Measurements from ENCODE around the gene LRRC32. TPM values are rescaled to one million over a fixed set of nuclear protein-coding genes. Genes with fewer than 3 reads are reported as not detected.

LRRC32 gene
- total RNA-seq, 2 experiments from 2014 or later, result 2.5 to 3.0 TPM

DNA sequence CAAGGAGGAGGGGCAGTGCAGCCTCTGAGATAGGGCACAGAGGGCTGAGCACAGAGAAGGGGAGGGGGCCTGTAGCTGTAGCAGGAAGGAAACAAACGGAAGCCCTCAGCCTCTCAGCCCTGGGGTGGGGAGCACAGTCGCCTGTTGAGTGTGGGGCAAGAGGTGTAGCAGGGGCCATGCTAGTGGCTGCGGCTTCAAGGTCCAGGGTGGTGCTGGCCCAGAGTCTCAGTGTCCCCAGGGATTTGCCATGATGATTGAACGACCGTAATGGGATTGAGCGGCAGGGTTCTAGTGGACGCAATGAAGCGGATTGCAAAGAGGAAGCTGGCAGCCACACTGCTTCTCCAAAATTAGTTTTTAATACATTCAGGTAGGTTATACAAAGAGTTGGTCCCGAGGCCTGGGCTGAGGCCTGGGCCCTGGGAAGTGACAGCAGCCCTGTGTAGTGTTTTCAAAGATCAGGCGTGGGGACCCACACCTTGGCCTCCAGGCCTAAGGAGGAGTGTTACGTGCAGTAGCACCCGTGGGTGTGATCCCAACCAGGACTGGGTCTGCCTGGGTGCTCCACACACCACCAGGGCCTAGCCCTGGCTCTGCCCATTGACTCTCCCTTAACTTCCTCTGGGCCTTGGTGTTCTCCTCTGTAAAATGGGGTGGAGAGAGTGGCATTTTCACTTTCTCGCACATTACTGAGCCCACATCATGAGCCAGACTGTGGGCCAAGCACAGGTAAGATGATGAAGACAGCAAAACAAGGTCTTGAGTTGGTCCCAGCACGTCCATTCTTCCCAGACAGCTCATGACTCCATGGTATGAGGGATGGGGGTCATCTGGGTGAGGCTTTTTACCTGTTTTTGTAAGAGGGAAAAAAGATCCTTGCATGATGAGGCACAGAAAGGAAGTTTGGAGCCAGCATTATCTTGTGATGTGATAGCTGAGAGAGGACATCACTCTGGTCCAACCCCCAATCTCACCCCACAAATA, 13.1 kb downstream of the LRRC32 start:
- intact Hi-C loops (cut with micrococcal nuclease), result no loop called here
- Mint-ChIP-seq H3K27me3 (ENCODE audit: low read depth) (peaks cover 2% of the 10 kb centered on the region), H3K4me3 (no peak overlapping the region), H3K36me3 (ENCODE audit: low read depth) (no peaks in the 10 kb centered on the region), H3K27ac (no peak overlapping the region), H3K4me1 (ENCODE audit: low read depth) (no peaks in the 10 kb centered on the region), H3K9me3 (no peaks in the 10 kb centered on the region)
- CTCF ChIA-PET, result interaction anchor here (0.7 kb wide), 1 partner anchor 53 kb away, joined by 3 read pairs; no protein-coding TSS in a partner anchor
- no peak for DNase-seq

DNA sequence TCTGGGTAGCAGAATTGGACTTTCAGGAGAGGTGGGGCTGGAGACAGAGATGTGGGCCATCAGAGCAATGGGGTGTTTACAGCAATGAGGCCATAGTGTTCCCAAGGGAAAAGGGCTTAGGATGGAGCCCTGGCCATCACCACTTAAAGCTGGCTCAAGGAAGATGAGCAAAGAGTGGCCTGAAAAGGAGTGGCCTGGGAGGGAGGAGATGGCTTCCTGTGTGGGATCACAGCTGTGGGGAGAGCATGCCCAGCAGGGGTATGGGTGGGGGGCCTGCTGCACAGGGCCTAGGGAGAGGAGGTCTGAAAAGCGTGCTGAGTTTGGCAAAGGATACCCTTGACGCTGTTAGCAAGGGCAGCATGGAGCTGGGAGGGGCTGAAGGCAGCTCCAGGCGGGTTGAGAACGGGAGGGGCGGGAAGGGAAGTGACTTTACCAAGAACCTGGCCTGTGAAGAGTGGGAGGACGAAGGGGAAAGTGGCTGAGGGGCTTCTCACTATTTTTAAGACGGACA, 13.9 kb downstream of the LRRC32 start:
- Mint-ChIP-seq H3K4me3 (no peak overlapping the region), H3K27me3 (ENCODE audit: low read depth) (peaks cover 2% of the 10 kb centered on the region), H3K4me1 (ENCODE audit: low read depth) (no peaks in the 10 kb centered on the region), H3K27ac (no peak overlapping the region), H3K9me3 (no peaks in the 10 kb centered on the region), H3K36me3 (ENCODE audit: low read depth) (no peaks in the 10 kb centered on the region)
- no peak for DNase-seq
- CTCF ChIA-PET, result no interaction called here
- intact Hi-C loops (cut with micrococcal nuclease), result no loop called here

DNA sequence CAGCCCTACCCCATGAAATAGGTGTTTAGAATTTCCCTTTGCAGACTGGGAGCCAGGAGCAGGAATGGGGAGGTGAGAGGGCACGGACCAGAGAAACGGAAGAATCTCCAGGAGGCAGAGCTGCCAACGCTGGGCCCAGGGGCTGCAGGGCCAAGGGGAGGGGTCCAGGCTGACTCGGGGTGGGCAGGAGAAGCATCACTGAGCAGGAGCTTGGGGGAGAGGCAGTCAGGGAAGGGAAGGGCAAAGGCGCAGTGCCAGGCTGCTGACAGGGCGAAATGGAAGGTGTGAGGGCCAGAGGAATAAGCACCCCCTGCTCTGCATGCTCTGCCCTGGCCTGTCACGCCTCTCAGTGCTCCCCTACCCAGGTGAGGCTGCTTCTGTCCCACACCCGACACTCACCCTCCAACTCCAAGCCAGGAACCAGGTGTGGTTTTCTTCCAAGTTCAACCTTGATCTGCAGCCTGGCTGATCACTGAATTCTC, 14.5 kb downstream of the LRRC32 start:
- intact Hi-C loops (cut with micrococcal nuclease), result no loop called here
- Mint-ChIP-seq H3K27me3 (ENCODE audit: low read depth) (peaks cover 2% of the 10 kb centered on the region), H3K9me3 (no peaks in the 10 kb centered on the region), H3K4me1 (ENCODE audit: low read depth) (no peaks in the 10 kb centered on the region), H3K4me3 (no peak overlapping the region), H3K36me3 (ENCODE audit: low read depth) (no peaks in the 10 kb centered on the region), H3K27ac (no peak overlapping the region)
- CTCF ChIA-PET, result no interaction called here
- no peak for DNase-seq

- Mint-ChIP-seq H3K4me3 (no peak overlapping the region), H3K36me3 (ENCODE audit: low read depth) (no peaks in the 10 kb centered on the region), H3K27ac (no peak overlapping the region), H3K27me3 (ENCODE audit: low read depth) (peaks cover 5% of the 10 kb centered on the region), H3K4me1 (ENCODE audit: low read depth) (no peaks in the 10 kb centered on the region), H3K9me3 (no peaks in the 10 kb centered on the region)
- intact Hi-C loops (cut with micrococcal nuclease), result no loop called here
- DNase-seq, result no peak
- CTCF ChIA-PET, result no interaction called here
Measured at GRCh38 chr11:76655501-76656049, 15.0 kb downstream of the LRRC32 start.

- Mint-ChIP-seq H3K36me3 (ENCODE audit: low read depth) (no peaks in the 10 kb centered on the region), H3K27ac (no peak overlapping the region), H3K4me3 (no peak overlapping the region), H3K9me3 (no peaks in the 10 kb centered on the region), H3K4me1 (ENCODE audit: low read depth) (no peaks in the 10 kb centered on the region), H3K27me3 (ENCODE audit: low read depth) (peaks cover 5% of the 10 kb centered on the region)
- CTCF ChIA-PET, result interaction anchor here (1.4 kb wide), 1 partner anchor 67 kb away, joined by 3 read pairs; no protein-coding TSS in a partner anchor
- intact Hi-C loops (cut with micrococcal nuclease), result no loop called here
- DNase-seq, result no peak
Measured at GRCh38 chr11:76654980-76655379, 15.6 kb downstream of the LRRC32 start.

DNA sequence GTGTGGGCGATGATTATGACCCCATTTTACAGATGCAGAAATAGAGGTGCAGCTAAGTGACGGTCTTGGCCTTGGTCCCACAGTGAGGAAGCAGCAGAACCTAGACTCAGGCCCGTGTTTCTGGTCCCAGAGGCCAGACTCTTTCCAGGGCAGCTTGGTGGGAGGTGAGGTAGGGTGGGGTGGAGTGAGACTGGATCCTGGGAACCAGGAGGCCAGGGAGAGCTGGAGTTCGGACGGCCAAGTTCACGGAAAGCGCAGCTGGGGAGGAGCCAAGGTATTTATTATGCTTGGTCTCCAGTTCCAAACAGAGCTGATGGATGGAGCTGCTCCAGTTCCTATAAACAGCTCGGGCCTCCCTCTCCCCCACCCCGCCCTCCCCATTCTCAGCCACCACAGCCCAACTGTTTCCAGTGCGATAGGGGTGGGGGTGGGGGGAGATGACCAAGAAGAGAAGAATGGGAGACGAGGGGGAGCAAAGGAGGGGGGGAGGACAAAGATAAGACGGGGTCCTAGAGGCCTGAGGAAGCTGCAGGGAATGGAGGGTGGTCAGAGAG, 16.2 kb downstream of the LRRC32 start:
- H3K9me3 Mint-ChIP-seq, result no peaks in the 10 kb centered on the region
- CTCF ChIA-PET, result interaction anchor here (1.4 kb wide), 1 partner anchor 67 kb away, joined by 3 read pairs; no protein-coding TSS in a partner anchor
- intact Hi-C loops (cut with micrococcal nuclease), result no loop called here
- no peak overlapping the region for H3K27ac Mint-ChIP-seq
- H3K36me3 Mint-ChIP-seq (ENCODE audit: low read depth), result no peaks in the 10 kb centered on the region
- no peak for DNase-seq
- no peaks in the 10 kb centered on the region for H3K4me1 Mint-ChIP-seq (ENCODE audit: low read depth)
- peaks cover 5% of the 10 kb centered on the region for H3K27me3 Mint-ChIP-seq (ENCODE audit: low read depth)
- no peak overlapping the region for H3K4me3 Mint-ChIP-seq

DNA sequence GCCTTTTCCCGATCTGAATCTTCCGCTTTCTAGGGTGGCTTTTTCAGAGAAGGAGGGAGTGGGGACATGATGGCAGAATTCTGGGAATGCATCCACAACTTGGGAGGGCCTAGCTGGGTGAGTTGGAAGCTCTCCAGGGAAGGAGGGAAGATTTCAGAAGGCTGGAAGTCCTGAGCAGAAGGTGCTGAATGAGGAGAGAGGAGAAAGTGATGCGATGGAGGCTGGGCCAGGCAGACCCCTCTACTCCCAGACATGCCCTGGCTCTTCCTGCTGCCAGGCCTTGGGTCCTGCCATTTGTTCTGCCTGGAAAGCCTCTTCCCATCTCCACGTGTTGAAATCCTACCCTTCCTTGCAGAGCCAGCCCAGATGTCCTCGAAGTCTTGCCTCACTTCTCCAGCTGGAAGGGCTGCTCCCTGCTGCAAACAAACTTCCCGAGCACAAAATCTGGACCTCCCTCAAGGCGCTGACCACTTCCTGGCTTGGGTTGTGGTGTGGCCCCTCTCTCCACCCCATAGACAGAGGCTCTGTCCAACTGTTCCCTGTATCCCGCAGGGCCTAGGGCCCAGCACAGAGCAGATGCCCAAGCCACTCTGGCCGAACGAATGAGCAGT, 16.8 kb downstream of the LRRC32 start:
- no peaks in the 10 kb centered on the region for H3K9me3 Mint-ChIP-seq
- intact Hi-C loops (cut with micrococcal nuclease), result no loop called here
- no peak overlapping the region for H3K27ac Mint-ChIP-seq
- H3K4me3 Mint-ChIP-seq, result no peak overlapping the region
- CTCF ChIA-PET, result interaction anchor here (1.4 kb wide), 1 partner anchor 68 kb away, joined by 3 read pairs; no protein-coding TSS in a partner anchor
- H3K4me1 Mint-ChIP-seq (ENCODE audit: low read depth), result no peaks in the 10 kb centered on the region
- DNase-seq, result no peak
- peaks cover 9% of the 10 kb centered on the region for H3K27me3 Mint-ChIP-seq (ENCODE audit: low read depth)
- H3K36me3 Mint-ChIP-seq (ENCODE audit: low read depth), result no peaks in the 10 kb centered on the region

DNA sequence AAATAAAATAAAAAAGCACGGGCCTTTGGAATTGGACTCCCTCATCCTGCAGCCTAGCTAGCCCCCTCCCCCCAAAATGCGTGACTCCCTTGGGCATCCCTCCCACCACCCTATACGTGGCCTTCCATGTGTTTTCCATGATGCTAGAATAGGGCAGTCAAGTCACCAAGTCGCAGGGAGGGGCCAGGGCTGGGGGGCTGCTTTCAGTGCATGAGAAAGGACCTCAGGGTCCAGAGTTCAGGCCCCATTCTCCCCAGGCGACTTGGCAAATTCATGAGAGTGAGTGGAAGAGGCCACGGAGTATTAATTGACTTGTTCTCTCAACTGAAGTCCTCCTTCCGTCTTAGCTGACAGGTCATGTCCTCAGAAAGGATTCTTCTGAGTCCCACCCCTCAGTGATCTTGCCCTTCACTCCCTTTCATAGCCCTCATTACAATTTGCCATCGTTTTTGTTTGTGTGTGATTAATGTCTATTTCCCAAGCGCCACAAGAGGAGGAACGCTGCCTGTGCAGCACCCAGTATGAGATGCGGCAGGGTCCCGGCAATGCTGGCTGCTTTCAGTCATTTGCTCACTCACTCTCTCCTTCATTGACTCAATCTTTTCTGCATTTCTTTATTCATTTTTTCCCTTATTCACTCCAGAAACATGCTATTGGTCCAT, 17.4 kb downstream of the LRRC32 start:
- Mint-ChIP-seq H3K4me1 (ENCODE audit: low read depth) (no peaks in the 10 kb centered on the region), H3K9me3 (no peaks in the 10 kb centered on the region), H3K27ac (no peak overlapping the region), H3K36me3 (ENCODE audit: low read depth) (no peaks in the 10 kb centered on the region), H3K27me3 (ENCODE audit: low read depth) (peaks cover 9% of the 10 kb centered on the region), H3K4me3 (no peak overlapping the region)
- no peak for DNase-seq
- intact Hi-C loops (cut with micrococcal nuclease), result no loop called here
- CTCF ChIA-PET, result no interaction called here

- no peak overlapping the region for H3K27ac Mint-ChIP-seq
Measured at GRCh38 chr11:76649851-76650372, 20.6 kb downstream of the LRRC32 start.

DNA sequence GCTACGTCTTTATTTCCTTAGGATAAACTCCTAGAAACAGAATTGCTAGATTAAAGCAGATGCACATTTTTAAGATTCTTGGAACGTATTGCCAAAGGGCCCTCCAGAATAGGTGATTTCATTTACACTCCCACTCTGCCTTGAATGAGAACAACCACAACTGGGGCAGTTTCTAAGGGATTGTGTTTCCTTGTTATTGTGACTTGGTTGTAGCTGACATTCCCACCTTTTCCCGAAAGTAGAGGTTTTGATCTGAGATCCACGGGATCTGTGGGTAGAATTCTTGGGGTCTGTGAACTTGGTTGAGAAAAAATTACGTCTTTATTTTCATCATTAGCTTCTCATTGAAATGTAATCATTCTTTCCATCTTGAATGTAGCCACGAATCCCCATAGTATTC, 21.5 kb downstream of the LRRC32 start:
- Mint-ChIP-seq H3K27me3 (ENCODE audit: low read depth) (peaks cover 17% of the 10 kb centered on the region), H3K27ac (no peak overlapping the region), H3K9me3 (peaks cover 9% of the 10 kb centered on the region), H3K36me3 (ENCODE audit: low read depth) (no peaks in the 10 kb centered on the region), H3K4me3 (no peak overlapping the region), H3K4me1 (ENCODE audit: low read depth) (no peaks in the 10 kb centered on the region)
- intact Hi-C loops (cut with micrococcal nuclease), result no loop called here
- CTCF ChIA-PET, result no interaction called here
- DNase-seq, result no peak

More at GRCh38 chr11:76649851-76650372, 20.6 kb downstream of the LRRC32 start:
- intact Hi-C loops (cut with micrococcal nuclease), result no loop called here
- H3K27me3 Mint-ChIP-seq (ENCODE audit: low read depth), result peaks cover 12% of the 10 kb centered on the region
- H3K9me3 Mint-ChIP-seq, result peaks cover 9% of the 10 kb centered on the region
- CTCF ChIA-PET, result no interaction called here
- H3K4me3 Mint-ChIP-seq, result no peak overlapping the region
- H3K36me3 Mint-ChIP-seq (ENCODE audit: low read depth), result no peaks in the 10 kb centered on the region
- no peaks in the 10 kb centered on the region for H3K4me1 Mint-ChIP-seq (ENCODE audit: low read depth)
- no peak for DNase-seq

DNA sequence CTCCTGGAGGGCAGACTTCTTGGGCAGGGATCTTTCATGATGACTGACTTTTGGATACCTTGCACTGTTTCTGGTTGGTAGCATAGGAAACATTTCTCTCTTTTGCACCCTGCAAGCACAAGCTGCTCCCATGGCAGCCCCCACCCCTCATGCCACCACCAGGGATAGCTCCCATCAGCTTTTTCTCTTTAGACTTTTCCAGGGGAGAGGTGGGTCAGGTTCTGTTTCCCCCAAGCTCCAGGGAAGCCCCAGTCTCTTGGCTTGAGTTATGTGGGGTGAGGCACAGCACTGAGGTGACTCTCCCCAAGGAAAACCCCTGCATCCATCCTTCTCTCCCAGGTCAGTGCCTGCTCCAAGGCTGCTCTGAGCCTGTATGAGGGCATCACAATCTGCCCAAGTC, 22.5 kb downstream of the LRRC32 start:
- Mint-ChIP-seq H3K36me3 (ENCODE audit: low read depth) (no peaks in the 10 kb centered on the region), H3K27ac (no peak overlapping the region), H3K27me3 (ENCODE audit: low read depth) (peaks cover 20% of the 10 kb centered on the region), H3K9me3 (peaks cover 9% of the 10 kb centered on the region), H3K4me1 (ENCODE audit: low read depth) (no peaks in the 10 kb centered on the region), H3K4me3 (no peak overlapping the region)
- CTCF ChIA-PET, result no interaction called here
- no peak for DNase-seq
- intact Hi-C loops (cut with micrococcal nuclease), result no loop called here
